Urinary bladder (tissue), 4 donors: ENCODE measurements around the gene DGKB. TPM values are rescaled to one million over a fixed set of nuclear protein-coding genes. Genes with fewer than 3 reads are reported as not detected.

Source experiments
- DNase-seq: peaks from one replicate; pipeline ENCODE4 v3.0.0-alpha.2; 2015; ENCODE audit errors: extremely low spot score
- H3K27ac ChIP-seq: one replicate; pipeline ENCODE4 v1.5.1; 2013; ENCODE audit warnings: low read depth, mild to moderate bottlenecking, moderate library complexity
- H3K36me3 ChIP-seq: one replicate; pipeline ENCODE4 v1.6.1; 2013; ENCODE audit warnings: mild to moderate bottlenecking, moderate library complexity; ENCODE audit not compliant: insufficient read depth
- H3K4me1 ChIP-seq: one replicate; pipeline ENCODE4 v1.6.1; 2013; ENCODE audit warnings: mild to moderate bottlenecking, moderate library complexity; ENCODE audit not compliant: insufficient read depth
- H3K4me3 ChIP-seq: one replicate; pipeline ENCODE4 v1.5.1; 2013; ENCODE audit warnings: low read depth, low read length
- WGBS: extraction: QIAGEN DNeasy Blood & Tissue Kit; methylation state at CpG from one replicate; pipeline ENCODE4 v1.1.7; 2013; 5-methylcytosine and 5-hydroxymethylcytosine counted together
- polyA plus RNA-seq: library from polyadenylated mRNA; stranded (reverse); fragments of 200-250 nt; gene quantifications from one replicate; pipeline ENCODE4 v1.2.3, GENCODE V29; 2013
- total RNA-seq: library from RNA; depleted of rRNA; stranded (reverse); fragments of >200 nt; gene quantifications from one replicate; pipeline ENCODE4 v1.2.3, GENCODE V29; 2014
- donor health status: healthy with polysubstance abuse.
- donor health status: healthy.

Gene DGKB
- total and polyA plus RNA-seq, 2 donors: 1.2 to 22.5 TPM

DNA sequence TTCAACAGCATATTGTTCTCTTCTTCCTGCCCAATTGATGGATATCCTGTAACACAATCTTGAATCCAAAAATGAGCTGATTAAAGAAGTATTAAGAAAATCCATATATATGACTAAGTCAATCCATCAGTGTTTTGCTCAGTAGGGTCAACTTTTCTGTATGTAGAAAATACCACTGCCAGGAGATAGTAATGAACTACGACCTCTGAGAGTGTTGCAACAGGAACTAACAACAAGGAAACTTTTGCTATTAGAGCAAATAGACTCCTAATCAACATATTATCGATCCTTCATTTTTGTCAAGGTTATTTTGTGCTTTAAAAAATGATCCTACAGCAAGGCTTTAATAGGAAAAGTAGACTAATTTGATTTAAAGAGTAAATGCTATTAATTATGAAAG, 507.8 kb downstream of the DGKB start:
- no peak overlapping the region for H3K4me3 ChIP-seq
- H3K36me3 ChIP-seq: no peaks in the 10 kb centered on the region
- no peak overlapping the region for H3K27ac ChIP-seq
- DNase-seq: no peak
- H3K4me1 ChIP-seq: no peaks in the 10 kb centered on the region
- 83% methylated on average over 2 of the region's 2 CpGs for WGBS

DNA sequence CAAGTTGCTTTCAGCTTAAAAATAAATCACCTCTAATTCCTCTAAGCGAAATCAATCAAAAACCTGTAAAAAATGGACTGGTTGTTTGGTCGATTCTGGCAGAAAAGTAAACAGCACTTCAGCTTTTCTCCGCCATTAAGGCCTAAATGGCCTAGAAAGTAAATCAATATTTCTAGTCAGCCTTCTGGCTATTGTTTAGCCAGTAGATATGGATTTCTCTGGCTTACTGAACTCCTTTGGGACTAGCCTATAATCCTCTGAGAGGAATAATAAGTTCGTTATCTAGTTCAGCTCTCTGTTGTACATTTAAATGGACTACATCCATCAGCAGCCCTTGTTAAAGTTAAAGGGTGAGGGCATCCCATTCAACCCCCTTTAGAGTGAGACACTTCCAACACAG, 513.0 kb downstream of the DGKB start:
- 60% methylated on average over 4 of the region's 4 CpGs for WGBS
- DNase-seq: no peak
- Histone ChIP-seq H3K36me3 (no peaks in the 10 kb centered on the region), H3K4me3 (no peak overlapping the region), H3K27ac (no peak overlapping the region), H3K4me1 (no peaks in the 10 kb centered on the region)

DNA sequence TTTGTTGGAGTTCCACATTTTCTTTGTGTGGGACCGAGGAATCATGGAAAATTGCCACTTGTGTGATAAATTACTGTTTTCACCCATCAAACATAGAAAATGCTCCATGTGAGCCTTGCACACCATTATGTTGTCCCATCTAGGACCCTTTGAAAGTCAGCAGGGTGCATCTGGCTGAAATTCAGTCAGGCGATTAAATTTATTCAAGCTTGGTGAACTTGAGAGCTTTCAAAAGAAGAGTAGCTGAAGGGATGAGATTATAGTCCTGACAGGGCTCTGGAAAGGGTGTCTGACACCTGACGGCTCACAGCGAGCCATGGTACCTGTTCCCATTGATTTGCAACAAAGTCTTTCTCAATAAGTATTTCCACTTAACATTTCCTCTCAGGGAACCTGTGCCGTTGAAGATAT, 513.4 kb downstream of the DGKB start:
- WGBS: 64% methylated on average over 5 of the region's 5 CpGs
- no peaks in the 10 kb centered on the region for H3K4me1 ChIP-seq

DNA sequence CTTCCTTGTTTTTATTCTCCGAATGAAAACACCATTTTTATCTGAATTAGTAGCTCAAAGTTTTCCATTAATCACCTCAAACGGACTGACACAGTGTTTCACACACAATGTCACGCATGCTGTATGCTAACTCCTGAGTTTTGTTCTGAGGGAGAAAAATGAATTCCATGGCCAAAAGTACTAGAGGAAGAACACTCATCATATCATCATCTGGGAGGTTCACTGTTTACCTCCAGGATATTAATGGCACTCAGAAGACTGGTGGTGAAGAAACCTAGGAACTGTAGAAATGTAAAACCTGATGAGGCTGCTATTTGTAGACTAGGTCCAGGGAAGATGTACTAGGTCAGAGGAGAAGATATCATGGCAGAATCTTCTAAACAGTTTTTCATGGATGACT, 517.5 kb downstream of the DGKB start:
- 91% methylated on average over 3 of the region's 3 CpGs for WGBS
- no peak overlapping the region for H3K27ac ChIP-seq
- no peaks in the 10 kb centered on the region for H3K36me3 ChIP-seq
- no peaks in the 10 kb centered on the region for H3K4me1 ChIP-seq
- no peak for DNase-seq
- no peak overlapping the region for H3K4me3 ChIP-seq

More for the DNA sequence above, 513.4 kb downstream of the DGKB start:
- no peak overlapping the region for H3K27ac ChIP-seq
- H3K4me3 ChIP-seq: no peak overlapping the region
- no peaks in the 10 kb centered on the region for H3K36me3 ChIP-seq
- no peak for DNase-seq

DNA sequence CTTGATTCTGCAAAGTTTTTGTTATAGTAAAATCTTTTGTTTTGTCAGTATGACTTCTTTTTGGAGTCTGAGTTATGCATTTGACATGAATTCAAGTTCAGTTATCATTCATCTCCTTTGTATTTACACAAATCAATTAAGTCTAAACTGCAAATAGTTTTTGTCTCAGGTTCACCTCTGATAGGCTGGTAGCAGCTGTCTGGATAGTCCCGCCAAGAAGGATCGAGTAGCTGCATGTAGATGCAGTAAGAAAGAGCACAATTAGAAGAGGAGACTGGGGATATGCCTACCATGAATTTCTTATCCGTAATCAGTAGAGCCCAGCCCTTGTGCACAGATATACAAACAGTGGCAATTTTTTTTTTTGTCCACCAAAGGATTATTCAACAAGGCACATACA, 520.6 kb downstream of the DGKB start:
- H3K27ac ChIP-seq: no peak overlapping the region
- H3K36me3 ChIP-seq: no peaks in the 10 kb centered on the region
- H3K4me1 ChIP-seq: no peaks in the 10 kb centered on the region
- no peak for DNase-seq
- H3K4me3 ChIP-seq: no peak overlapping the region
- 82% methylated on average over 3 of the region's 3 CpGs for WGBS

DNA sequence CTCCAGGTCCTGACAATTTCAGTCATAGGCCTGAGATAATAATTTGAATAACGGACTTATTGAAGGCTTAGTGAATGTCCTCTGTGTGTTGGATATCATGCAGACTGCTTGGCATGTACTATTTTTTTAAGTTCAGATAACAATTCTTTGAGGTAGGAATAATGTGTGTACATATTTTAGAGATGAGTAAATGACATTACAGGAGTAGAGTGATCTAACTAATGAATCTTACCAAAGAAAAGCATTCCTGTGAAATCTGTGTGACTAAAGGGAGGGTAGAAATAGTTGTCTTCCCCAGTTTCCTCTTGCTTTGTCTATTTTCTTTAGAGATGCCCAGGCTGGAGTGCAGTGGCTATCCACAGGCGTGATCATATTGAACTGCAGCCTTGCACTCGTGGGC, 521.2 kb downstream of the DGKB start:
- 87% methylated on average over 3 of the region's 3 CpGs for WGBS

DNA sequence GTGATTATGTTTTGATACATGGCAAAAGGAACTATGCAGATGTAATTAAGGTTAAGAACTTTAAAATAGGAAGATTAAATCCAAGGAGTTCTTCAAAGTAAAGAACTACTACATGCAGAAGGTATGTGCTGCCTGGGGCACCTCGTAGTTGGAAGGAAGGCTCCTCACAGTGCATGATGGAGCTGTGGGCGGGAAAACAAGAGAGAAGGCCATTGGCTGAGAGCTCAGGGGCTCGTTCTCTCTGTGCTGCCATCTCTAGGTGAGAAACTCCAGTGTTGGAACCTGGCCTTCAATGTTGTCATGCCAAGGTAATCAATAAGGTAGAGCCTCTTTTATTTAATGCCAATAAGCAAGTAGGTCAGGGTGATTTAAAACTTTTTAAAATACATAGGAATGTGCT, 521.7 kb downstream of the DGKB start:
- no peak overlapping the region for H3K27ac ChIP-seq
- no peaks in the 10 kb centered on the region for H3K36me3 ChIP-seq
- no peak overlapping the region for H3K4me3 ChIP-seq
- H3K4me1 ChIP-seq: no peaks in the 10 kb centered on the region
- 88% methylated on average over 3 of the region's 3 CpGs for WGBS
- no peak for DNase-seq

More for the DNA sequence above, 521.2 kb downstream of the DGKB start:
- no peaks in the 10 kb centered on the region for H3K36me3 ChIP-seq
- no peak for DNase-seq
- no peak overlapping the region for H3K27ac ChIP-seq
- H3K4me3 ChIP-seq: no peak overlapping the region
- H3K4me1 ChIP-seq: no peaks in the 10 kb centered on the region

DNA sequence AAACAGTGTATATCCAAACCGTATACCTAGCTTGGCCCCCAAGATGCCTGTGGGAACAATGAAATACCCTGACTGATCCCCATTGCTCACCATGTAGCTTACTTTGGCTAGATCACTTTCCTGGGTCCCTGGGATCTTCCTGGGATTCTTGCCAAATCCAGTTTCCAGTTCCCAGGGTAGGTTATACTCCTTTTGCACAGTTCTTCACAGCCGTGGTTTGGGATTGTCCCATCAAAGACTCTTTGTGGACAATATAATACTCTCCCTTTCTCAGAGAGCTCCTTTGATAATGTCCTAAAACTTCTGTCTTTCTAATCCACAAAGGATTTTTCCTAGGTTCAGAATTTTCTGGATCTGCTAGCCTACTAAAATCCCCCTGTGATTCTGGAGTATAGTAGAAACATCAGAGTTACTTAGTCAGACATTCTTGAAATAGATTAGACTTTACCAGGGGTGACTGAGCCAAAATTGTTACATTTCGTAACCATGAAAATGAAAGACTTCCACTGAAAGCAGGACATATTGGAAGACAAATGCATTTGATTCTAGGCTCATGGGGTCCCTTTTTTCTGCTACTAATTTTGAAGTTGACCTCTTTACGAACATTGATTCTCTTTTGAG, 524.8 kb downstream of the DGKB start:
- H3K36me3 ChIP-seq: no peaks in the 10 kb centered on the region
- no peaks in the 10 kb centered on the region for H3K4me1 ChIP-seq
- DNase-seq: no peak
- WGBS: 66% methylated on average over 4 of the region's 4 CpGs
- no peak overlapping the region for H3K4me3 ChIP-seq
- no peak overlapping the region for H3K27ac ChIP-seq

DNA sequence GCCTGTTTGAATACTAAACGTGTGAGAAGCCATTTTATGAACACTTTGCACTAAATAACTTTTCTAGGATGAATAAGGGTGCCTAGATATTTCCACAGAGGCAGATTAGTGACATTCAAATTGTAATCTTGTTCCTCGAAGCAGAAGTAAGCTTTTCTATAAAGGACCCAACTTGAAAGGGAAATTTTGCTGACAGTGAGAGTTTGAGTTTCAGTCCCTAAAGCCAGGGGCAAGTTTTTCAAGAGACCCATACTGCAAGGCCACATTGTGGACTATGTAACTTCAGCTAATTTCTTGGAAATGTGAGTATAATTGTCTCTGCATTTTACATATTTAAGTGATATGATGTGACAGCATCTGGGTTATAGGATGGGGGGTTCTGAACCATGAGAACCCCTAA, 525.8 kb downstream of the DGKB start:
- Histone ChIP-seq H3K4me3 (no peak overlapping the region), H3K36me3 (no peaks in the 10 kb centered on the region), H3K27ac (no peak overlapping the region), H3K4me1 (no peaks in the 10 kb centered on the region)
- 54% methylated on average over 2 of the region's 2 CpGs for WGBS
- DNase-seq: no peak

DNA sequence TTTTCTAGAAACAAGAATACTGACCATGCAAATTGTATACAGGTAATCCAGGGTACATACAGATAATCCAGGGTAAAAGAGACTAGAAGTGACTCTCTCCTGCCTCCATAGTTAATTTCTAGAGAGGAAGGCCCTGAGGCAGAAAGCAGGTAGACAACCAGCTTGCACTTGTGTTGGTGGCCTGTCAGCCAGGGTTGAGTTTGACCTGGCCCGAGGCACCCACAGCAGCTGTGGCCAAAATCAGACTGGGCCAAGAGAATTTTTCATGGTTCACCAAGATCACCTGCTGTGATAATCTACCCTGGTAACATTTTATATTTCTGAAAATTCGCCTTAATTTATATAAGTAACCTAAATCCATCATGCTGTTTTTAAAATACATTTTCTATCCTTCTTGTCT, 526.6 kb downstream of the DGKB start:
- no peaks in the 10 kb centered on the region for H3K4me1 ChIP-seq
- no peaks in the 10 kb centered on the region for H3K36me3 ChIP-seq
- H3K27ac ChIP-seq: no peak overlapping the region
- H3K4me3 ChIP-seq: no peak overlapping the region
- WGBS: 94% methylated on average over 2 of the region's 2 CpGs
- no peak for DNase-seq

DNA sequence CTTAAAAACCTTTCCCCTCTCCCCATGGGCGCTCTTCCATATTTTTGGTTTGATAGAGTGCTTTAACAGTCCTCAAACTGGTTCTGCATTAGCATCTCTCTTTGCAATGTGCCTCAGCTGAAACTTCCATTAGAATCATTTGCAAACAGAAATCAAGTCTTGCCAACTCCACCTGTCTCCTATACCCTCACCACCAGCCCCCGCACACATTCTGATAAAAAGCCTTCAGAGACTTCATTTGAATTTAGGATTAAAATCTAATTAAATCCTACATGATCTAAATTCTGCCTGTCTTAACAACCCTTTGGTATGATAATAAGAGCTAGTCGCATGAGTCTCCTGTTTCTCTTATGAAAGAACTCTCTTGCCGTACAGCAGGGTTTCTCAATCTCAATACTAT, 528.2 kb downstream of the DGKB start:
- Histone ChIP-seq H3K4me3 (no peak overlapping the region), H3K4me1 (no peaks in the 10 kb centered on the region), H3K27ac (no peak overlapping the region), H3K36me3 (no peaks in the 10 kb centered on the region)
- 98% methylated on average over 4 of the region's 4 CpGs for WGBS
- DNase-seq: no peak

DNA sequence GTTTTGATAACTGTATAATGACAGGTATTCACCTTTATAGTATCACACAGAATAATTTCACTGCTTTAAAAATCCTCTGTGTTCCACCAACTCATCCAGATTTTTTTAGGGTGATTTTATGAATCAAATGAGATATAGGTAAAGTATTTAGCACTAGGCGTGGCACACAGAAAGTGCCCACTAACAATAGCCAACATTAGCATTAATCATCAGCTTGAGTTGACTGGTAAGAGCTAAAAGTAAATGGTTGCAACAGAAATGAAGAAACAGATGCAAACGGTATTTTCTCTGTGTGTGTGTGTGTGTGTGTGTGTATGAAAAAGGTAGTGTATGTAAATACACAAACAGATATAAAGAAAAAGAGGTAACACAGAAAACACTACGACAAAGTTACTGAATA, 534.3 kb downstream of the DGKB start:
- H3K4me1 ChIP-seq: no peaks in the 10 kb centered on the region
- 86% methylated on average over 3 of the region's 3 CpGs for WGBS
- H3K4me3 ChIP-seq: no peak overlapping the region
- no peaks in the 10 kb centered on the region for H3K36me3 ChIP-seq
- no peak for DNase-seq
- no peak overlapping the region for H3K27ac ChIP-seq

DNA sequence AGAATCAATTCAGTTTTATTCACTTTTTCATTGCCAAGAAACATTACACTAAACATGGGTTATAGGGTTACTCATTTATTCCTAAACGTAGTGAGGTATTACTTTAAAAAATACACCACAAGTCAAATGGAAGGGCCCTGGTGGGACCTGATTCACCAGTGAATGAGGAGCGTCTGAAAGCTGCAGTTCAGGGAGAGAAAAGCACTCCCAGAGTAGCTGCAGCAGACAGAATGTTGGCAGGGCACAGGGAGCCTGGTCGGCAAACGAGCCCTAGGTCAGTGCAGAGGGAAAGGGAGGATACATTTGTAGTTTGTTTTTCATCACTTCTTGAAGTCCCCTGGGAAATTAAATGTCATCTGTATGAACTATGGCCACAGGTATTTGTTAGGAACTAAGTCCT, 551.4 kb downstream of the DGKB start:
- H3K27ac ChIP-seq: no peak overlapping the region
- no peaks in the 10 kb centered on the region for H3K4me1 ChIP-seq
- H3K36me3 ChIP-seq: peaks cover 2% of the 10 kb centered on the region
- no peak for DNase-seq
- H3K4me3 ChIP-seq: no peak overlapping the region
- WGBS: 33% methylated on average over 4 of the region's 4 CpGs

DNA sequence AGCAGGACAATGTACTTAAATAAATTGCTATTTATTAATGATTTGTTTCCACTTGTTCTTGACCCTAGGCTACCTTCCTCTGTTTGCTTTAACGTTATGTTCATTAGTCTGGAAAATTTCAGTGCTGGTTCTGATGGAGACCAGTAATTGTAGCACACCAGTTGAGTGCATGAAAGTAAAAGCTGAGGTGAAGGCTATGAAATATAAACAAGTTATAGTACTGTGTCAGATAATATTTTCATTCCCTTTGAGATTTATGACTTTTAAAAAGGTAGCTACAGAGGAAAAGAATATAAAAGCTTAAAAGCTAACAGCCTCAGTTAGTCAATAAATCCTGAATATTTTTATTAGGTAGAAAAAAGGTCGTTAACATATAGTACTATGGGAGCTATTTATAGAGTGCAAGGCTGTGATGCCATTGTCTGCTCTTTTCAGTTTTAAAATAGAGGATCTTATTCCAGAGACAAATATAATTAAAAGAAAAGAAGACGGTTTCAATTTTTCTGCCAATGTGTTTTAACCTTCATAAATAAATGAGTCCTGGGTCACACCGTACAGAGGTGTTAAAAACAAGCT, 561.3 kb downstream of the DGKB start:
- Histone ChIP-seq H3K27ac (no peak overlapping the region), H3K36me3 (no peaks in the 10 kb centered on the region), H3K4me3 (no peak overlapping the region), H3K4me1 (no peaks in the 10 kb centered on the region)
- DNase-seq: no peak
- 40% methylated on average over 4 of the region's 4 CpGs for WGBS
